HG03097 (cell line): Measurements from ENCODE around the gene GPC4.

Experiments used
- ATAC-seq: cut with Tn5 transposase; IDR thresholded peaks from one replicate; pipeline ENCODE4 v1.9.1; 2021; ENCODE audit not compliant: unreplicated experiment, low FRiP score

The GPC4 gene

GRCh38 chrX:133412665-133413064 is 2.6 kb downstream of the GPC4 start:
- no peak for ATAC-seq

GRCh38 chrX:133412246-133412645 is 3.0 kb downstream of the GPC4 start:
- no peak for ATAC-seq

GRCh38 chrX:133410550-133410949 is 4.7 kb downstream of the GPC4 start:
- no peak for ATAC-seq

- no peak for ATAC-seq
These were observed 9.6 kb downstream of the GPC4 start for GRCh38 chrX:133405498-133406185.

- no peak for ATAC-seq
These were observed 11.3 kb downstream of the GPC4 start for GRCh38 chrX:133403984-133404383.

- ATAC-seq, result no peak
These were observed 12.3 kb downstream of the GPC4 start for GRCh38 chrX:133402830-133403625.

GRCh38 chrX:133402042-133402453 is 13.2 kb downstream of the GPC4 start:
- ATAC-seq, result no peak

GRCh38 chrX:133401536-133401935 is 13.8 kb downstream of the GPC4 start:
- no peak for ATAC-seq

GRCh38 chrX:133399411-133399810 is 15.9 kb downstream of the GPC4 start:
- ATAC-seq, result no peak

GRCh38 chrX:133394765-133395164 is 20.5 kb downstream of the GPC4 start:
- no peak for ATAC-seq

GRCh38 chrX:133392671-133393070 is 22.6 kb downstream of the GPC4 start:
- no peak for ATAC-seq

- no peak for ATAC-seq
These were observed 24.2 kb downstream of the GPC4 start for GRCh38 chrX:133391111-133391510.

GRCh38 chrX:133390676-133391075 is 24.6 kb downstream of the GPC4 start:
- no peak for ATAC-seq

- no peak for ATAC-seq
These were observed 25.3 kb downstream of the GPC4 start for GRCh38 chrX:133389975-133390374.

GRCh38 chrX:133384454-133384853 is 30.8 kb downstream of the GPC4 start:
- no peak for ATAC-seq

GRCh38 chrX:133380711-133381619 is 34.3 kb downstream of the GPC4 start:
- ATAC-seq, result no peak

GRCh38 chrX:133376422-133376821 is 38.9 kb downstream of the GPC4 start:
- no peak for ATAC-seq

GRCh38 chrX:133375615-133376340 is 39.5 kb downstream of the GPC4 start:
- no peak for ATAC-seq

- no peak for ATAC-seq
These were observed 40.4 kb downstream of the GPC4 start for GRCh38 chrX:133374874-133375387.

- no peak for ATAC-seq
These were observed 41.8 kb downstream of the GPC4 start for GRCh38 chrX:133373386-133374079.
